COLO668 (cell line): ENCODE results near the gene ZFYVE28.

Source experiments
- DNase-seq: peaks from one replicate; lab custom pipeline; 2025; ENCODE audit not compliant: unreplicated experiment; lab: John Stamatoyannopoulos, UW

ZFYVE28 gene

GRCh38 chr4:2370597-2371320 lies 47.7 kb downstream of the ZFYVE28 start:
- no peak for DNase-seq

- DNase-seq: no peak
Measured at GRCh38 chr4:2368746-2369437, 49.6 kb downstream of the ZFYVE28 start.

- DNase-seq: no peak
Measured at GRCh38 chr4:2367626-2368025, 50.8 kb downstream of the ZFYVE28 start.

- DNase-seq: no peak
Measured at GRCh38 chr4:2366252-2367192, 51.9 kb downstream of the ZFYVE28 start.

- no peak for DNase-seq
Measured at GRCh38 chr4:2365913-2366210, 52.6 kb downstream of the ZFYVE28 start.

- peak; percentile 31 for DNase-seq
Measured at GRCh38 chr4:2365054-2365912, 53.2 kb downstream of the ZFYVE28 start.

- DNase-seq: peak; percentile 74
Measured at GRCh38 chr4:2364654-2365053, 53.8 kb downstream of the ZFYVE28 start.

GRCh38 chr4:2363951-2364653 lies 54.3 kb downstream of the ZFYVE28 start:
- no peak for DNase-seq

GRCh38 chr4:2363056-2363721 lies 55.3 kb downstream of the ZFYVE28 start:
- no peak for DNase-seq

GRCh38 chr4:2362266-2363055 lies 56.0 kb downstream of the ZFYVE28 start:
- no peak for DNase-seq

- DNase-seq: peak; percentile 12
Measured at GRCh38 chr4:2361366-2362265, 56.8 kb downstream of the ZFYVE28 start.

GRCh38 chr4:2360396-2360730 lies 58.1 kb downstream of the ZFYVE28 start:
- no peak for DNase-seq

- DNase-seq: no peak
Measured at GRCh38 chr4:2359591-2360395, 58.7 kb downstream of the ZFYVE28 start.

- DNase-seq: no peak
Measured at GRCh38 chr4:2357821-2358745, 60.4 kb downstream of the ZFYVE28 start.

- DNase-seq: no peak
Measured at GRCh38 chr4:2356123-2357069, 62.0 kb downstream of the ZFYVE28 start.
